Neutrophil (primary cell): ENCODE results near the gene CUBN.

Source experiments
- H3K27ac ChIP-seq: fragments of 200-600 bp; sonication (generic); 2 replicates; pipeline ENCODE4 v1.5.1; 2016; ENCODE audit warnings: mild to moderate bottlenecking, moderate library complexity
- H3K27me3 ChIP-seq: fragments of 200-600 bp; sonication (generic); 2 replicates; pipeline ENCODE4 v1.6.0; 2016; ENCODE audit warnings: mild to moderate bottlenecking
- H3K36me3 ChIP-seq: fragments of 200-600 bp; sonication (generic); 2 replicates; pipeline ENCODE4 v1.5.1; 2017
- H3K4me1 ChIP-seq, 2 experiments: fragments of 200-600 bp in 1 of 2; sonication (generic) in 1 of 2; 1 replicate in 1 of 2; 2 replicates in 1 of 2; pipeline versions ENCODE4 v1.5.1 to v1.6.1; 2013 to 2016; ENCODE audit warnings: low read depth in 1 of 2, low read length in 1 of 2, mild to moderate bottlenecking in 1 of 2, moderate library complexity in 1 of 2; ENCODE audit not compliant: control insufficient read depth in 1 of 2, insufficient read depth in 1 of 2
- H3K4me3 ChIP-seq, 2 experiments: fragments of 200-600 bp in 1 of 2; sonication (generic) in 1 of 2; 1 replicate in 1 of 2; 2 replicates in 1 of 2; pipeline ENCODE4 v1.5.1; 2013 to 2016; ENCODE audit warnings: low read depth in 1 of 2, low read length in 1 of 2, mild to moderate bottlenecking in 1 of 2, moderate library complexity in 1 of 2
- H3K9me3 ChIP-seq: fragments of 200-600 bp; sonication (generic); 2 replicates; pipeline ENCODE4 v1.5.1; 2016
- CTCF ChIP-seq: fragments of 200-600 bp; sonication (generic); IDR thresholded peaks from 2 replicates; pipeline ENCODE4 v1.5.1; 2016; ENCODE audit warnings: antibody characterized with exemption

CUBN gene

GRCh38 chr10:16852624-16853023, 277.0 kb downstream of the CUBN start:
- H3K36me3 ChIP-seq, result no peaks in the 10 kb centered on the region
- no peaks in the 10 kb centered on the region for H3K4me1 ChIP-seq
- no peaks in the 10 kb centered on the region for H3K27me3 ChIP-seq
- no peaks in the 10 kb centered on the region for H3K9me3 ChIP-seq
- TF ChIP-seq CTCF, result no peak
- H3K27ac ChIP-seq, result no peak overlapping the region
- no peak overlapping the region for H3K4me3 ChIP-seq

GRCh38 chr10:16848562-16849154, 281.0 kb downstream of the CUBN start:
- H3K27me3 ChIP-seq, result no peaks in the 10 kb centered on the region
- no peak overlapping the region for H3K27ac ChIP-seq

GRCh38 chr10:16847644-16848043, 282.0 kb downstream of the CUBN start:
- Histone ChIP-seq H3K27me3 (no peaks in the 10 kb centered on the region), H3K4me1 (no peaks in the 10 kb centered on the region), H3K4me3 (no peak overlapping the region), H3K9me3 (no peaks in the 10 kb centered on the region), H3K36me3 (no peaks in the 10 kb centered on the region), H3K27ac (no peak overlapping the region)
- no peak for TF ChIP-seq CTCF

More at GRCh38 chr10:16848562-16849154, 281.0 kb downstream of the CUBN start:
- no peak overlapping the region for H3K4me3 ChIP-seq
- H3K4me1 ChIP-seq, result no peaks in the 10 kb centered on the region
- no peaks in the 10 kb centered on the region for H3K9me3 ChIP-seq
- no peaks in the 10 kb centered on the region for H3K36me3 ChIP-seq
- no peak for TF ChIP-seq CTCF

GRCh38 chr10:16845248-16845647, 284.4 kb downstream of the CUBN start:
- TF ChIP-seq CTCF, result no peak
- Histone ChIP-seq H3K4me1 (no peaks in the 10 kb centered on the region), H3K27me3 (no peaks in the 10 kb centered on the region), H3K9me3 (no peaks in the 10 kb centered on the region), H3K4me3 (no peak overlapping the region), H3K36me3 (no peaks in the 10 kb centered on the region), H3K27ac (no peak overlapping the region)

DNA sequence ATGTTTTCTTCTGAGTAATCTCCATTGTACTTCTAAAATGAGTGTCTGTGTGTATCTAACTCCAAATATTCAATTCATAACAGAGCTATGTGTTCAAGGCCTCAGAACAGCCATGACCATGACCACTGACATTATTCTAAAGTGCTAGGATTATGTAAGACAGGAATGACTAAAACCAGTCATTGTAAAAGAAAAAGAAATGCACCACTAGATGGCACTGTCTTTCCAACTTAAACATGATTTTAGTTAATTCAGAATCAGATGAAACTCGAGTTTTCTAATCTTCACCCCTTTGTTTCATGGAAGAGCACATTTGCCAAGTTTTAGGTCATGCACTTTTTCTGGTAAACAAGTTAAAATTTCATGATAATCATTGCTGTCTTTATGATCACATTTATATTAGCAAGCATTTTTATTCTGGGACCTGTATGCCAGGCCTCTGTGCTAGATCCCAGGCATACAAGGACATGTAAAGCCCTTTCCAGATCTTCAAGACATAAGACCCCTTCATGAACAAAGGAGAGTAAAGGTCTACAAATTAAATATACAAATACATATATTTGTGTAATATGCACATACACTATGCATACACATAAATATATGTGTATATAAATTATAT, 286.2 kb downstream of the CUBN start:
- Histone ChIP-seq H3K4me3 (no peak overlapping the region), H3K27ac (no peak overlapping the region), H3K36me3 (no peaks in the 10 kb centered on the region), H3K4me1 (no peaks in the 10 kb centered on the region), H3K9me3 (no peaks in the 10 kb centered on the region), H3K27me3 (no peaks in the 10 kb centered on the region)
- TF ChIP-seq CTCF, result peak; percentile 61
